Measurements from ENCODE around the gene MTA3.
"Not testable (repeated sequence)": the region's sequence is repeated elsewhere in the genome, so short reads cannot be mapped to it uniquely, and the experiment has no call there.

Gene MTA3

DNA sequence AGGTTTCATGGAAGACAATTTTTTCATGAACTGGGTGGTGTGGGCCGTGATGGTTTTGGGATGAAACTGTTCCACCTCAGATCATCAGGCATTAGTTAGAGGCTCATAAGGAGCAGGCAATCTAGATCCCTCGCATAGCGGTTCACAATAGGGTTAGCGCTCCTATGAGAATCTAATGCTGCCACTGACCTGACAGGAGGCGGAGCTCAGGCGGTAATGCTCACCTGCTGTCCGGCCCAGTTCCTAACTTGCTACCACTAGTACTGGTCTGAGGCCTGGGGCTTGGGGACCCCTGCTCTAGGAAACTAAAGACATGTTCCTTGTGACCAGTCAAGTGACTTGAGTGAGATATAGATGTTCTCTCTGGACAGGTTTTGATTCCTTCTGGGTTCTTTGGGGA is 146.3 kb downstream of the MTA3 start:
- ATAC-seq (no peak), DNase-seq (no peak)
- no peak overlapping the region for H3K4me3 Mint-ChIP-seq
- H3K9me3 Mint-ChIP-seq: no peaks in the 10 kb centered on the region
- H3K27ac Mint-ChIP-seq: no peak overlapping the region
- H3K27me3 Mint-ChIP-seq: no peaks in the 10 kb centered on the region
- H3K4me1 Mint-ChIP-seq: no peaks in the 10 kb centered on the region

GRCh38 chr2:42721898-42722297 is 153.5 kb downstream of the MTA3 start:
- DNase-seq (no peak), ATAC-seq (no peak)
- Mint-ChIP-seq H3K4me1 (peaks cover 12% of the 10 kb centered on the region), H3K27me3 (no peaks in the 10 kb centered on the region), H3K27ac (no peak overlapping the region), H3K4me3 (no peak overlapping the region), H3K9me3 (no peaks in the 10 kb centered on the region)

DNA sequence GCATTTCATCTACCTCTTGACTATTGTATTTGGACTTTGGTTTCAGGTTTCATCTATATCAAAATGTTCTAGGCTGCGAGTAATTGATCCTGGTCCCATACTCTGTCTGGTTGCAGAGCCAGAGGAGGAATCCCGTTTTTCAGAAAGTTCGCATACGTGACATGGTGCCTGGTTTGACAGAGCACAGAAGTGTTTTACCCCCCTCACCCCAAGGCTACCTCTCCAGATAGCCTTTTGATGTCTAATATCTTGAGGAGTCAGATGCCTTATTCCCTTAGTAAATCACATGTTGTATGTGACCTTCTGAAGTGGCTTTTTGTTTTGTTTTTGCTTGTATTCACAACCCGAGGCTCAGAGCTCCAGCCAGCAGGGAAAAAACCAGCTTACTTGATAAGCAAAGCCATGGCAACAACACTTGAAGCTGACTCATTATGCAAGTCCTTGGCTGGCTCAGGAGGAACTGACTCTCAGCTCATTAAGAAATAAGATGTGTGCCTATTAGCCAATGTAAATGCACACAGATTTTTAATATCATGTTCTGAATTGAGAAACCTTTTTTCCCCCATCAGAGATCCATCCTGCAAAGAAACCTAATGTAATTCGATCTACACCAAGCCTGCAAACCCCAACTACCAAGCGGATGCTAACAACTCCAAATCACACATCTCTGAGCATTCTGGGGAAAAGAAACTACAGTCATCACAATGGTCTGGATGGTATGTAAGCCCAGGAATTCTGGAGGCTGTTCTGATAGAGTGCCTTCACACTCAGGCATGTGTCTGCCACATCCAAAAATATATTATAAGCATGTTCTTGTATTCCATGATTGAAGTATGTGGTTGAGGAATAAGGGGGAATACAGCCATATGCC is 154.1 kb downstream of the MTA3 start:
- Mint-ChIP-seq H3K9me3 (no peaks in the 10 kb centered on the region), H3K4me3 (no peak overlapping the region), H3K27me3 (no peaks in the 10 kb centered on the region), H3K27ac (peak overlapping the region in 1 of 2 donors; percentile 82), H3K4me1 (peaks cover 12% of the 10 kb centered on the region)
- DNase-seq (peak; percentile 26 to 68), ATAC-seq (peak; percentile 97)

GRCh38 chr2:42723465-42723864 is 155.0 kb downstream of the MTA3 start:
- Mint-ChIP-seq H3K27me3 (no peaks in the 10 kb centered on the region), H3K4me1 (peaks cover 12% of the 10 kb centered on the region), H3K9me3 (no peaks in the 10 kb centered on the region), H3K27ac (peak overlapping the region in 1 of 2 donors; percentile 21), H3K4me3 (no peak overlapping the region)
- ATAC-seq (no peak), DNase-seq (no peak)

GRCh38 chr2:42724886-42725285 is 156.5 kb downstream of the MTA3 start:
- no peak overlapping the region for H3K27ac Mint-ChIP-seq
- ATAC-seq (no peak), DNase-seq (no peak)
- H3K4me3 Mint-ChIP-seq: no peak overlapping the region
- peaks cover 12% of the 10 kb centered on the region for H3K4me1 Mint-ChIP-seq
- H3K27me3 Mint-ChIP-seq: no peaks in the 10 kb centered on the region
- H3K9me3 Mint-ChIP-seq: peaks cover 4 to 5% of the 10 kb centered on the region in 2 donors

DNA sequence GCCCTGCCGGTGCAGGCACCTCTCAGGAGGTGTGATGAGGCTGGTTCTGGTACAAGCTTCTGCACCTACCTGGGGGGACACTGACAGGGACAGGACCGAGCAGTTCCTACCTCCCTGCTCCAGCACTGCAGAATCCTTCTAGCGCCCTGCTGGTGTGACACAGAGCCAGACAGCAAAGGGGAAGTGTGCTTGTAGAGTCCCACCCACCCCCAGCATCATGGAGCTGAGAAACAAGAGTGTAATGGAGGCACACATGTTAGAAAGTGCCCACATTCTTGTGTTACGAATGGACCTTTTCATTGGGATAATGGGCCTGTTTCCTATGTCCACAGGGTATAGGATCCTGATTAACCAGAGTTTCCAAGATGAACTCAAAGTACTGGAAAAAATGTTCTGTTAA is 157.2 kb downstream of the MTA3 start:
- no peak overlapping the region for H3K27ac Mint-ChIP-seq
- H3K9me3 Mint-ChIP-seq: peaks cover 5 to 11% of the 10 kb centered on the region in 2 donors
- H3K27me3 Mint-ChIP-seq: no peaks in the 10 kb centered on the region
- ATAC-seq: no peak
- DNase-seq: no peak
- peaks cover 12% of the 10 kb centered on the region for H3K4me1 Mint-ChIP-seq
- no peak overlapping the region for H3K4me3 Mint-ChIP-seq

- Mint-ChIP-seq H3K27me3 (no peaks in the 10 kb centered on the region), H3K4me3 (no peak overlapping the region), H3K27ac (peak overlapping the region in 1 of 2 donors; percentile 55), H3K4me1 (peaks cover 12% of the 10 kb centered on the region), H3K9me3 (peaks cover 11% of the 10 kb centered on the region in 2 donors)
- no peak for ATAC-seq
- no peak for DNase-seq
Measured at GRCh38 chr2:42726680-42727079, 158.2 kb downstream of the MTA3 start.

- H3K27me3 Mint-ChIP-seq, DNase-seq, H3K4me3 Mint-ChIP-seq, H3K4me1 Mint-ChIP-seq, H3K27ac Mint-ChIP-seq, ATAC-seq: not testable (repeated sequence)
- peaks cover 35 to 47% of the 10 kb centered on the region in 2 donors for H3K9me3 Mint-ChIP-seq
Measured at GRCh38 chr2:42731316-42731715, 162.9 kb downstream of the MTA3 start.

GRCh38 chr2:42733852-42734251 is 165.4 kb downstream of the MTA3 start:
- Mint-ChIP-seq H3K9me3 (peaks cover 44 to 49% of the 10 kb centered on the region in 2 donors), H3K27me3 (no peaks in the 10 kb centered on the region), H3K27ac (no peak overlapping the region), H3K4me1 (no peaks in the 10 kb centered on the region), H3K4me3 (no peak overlapping the region)
- ATAC-seq: no peak
- no peak for DNase-seq

DNA sequence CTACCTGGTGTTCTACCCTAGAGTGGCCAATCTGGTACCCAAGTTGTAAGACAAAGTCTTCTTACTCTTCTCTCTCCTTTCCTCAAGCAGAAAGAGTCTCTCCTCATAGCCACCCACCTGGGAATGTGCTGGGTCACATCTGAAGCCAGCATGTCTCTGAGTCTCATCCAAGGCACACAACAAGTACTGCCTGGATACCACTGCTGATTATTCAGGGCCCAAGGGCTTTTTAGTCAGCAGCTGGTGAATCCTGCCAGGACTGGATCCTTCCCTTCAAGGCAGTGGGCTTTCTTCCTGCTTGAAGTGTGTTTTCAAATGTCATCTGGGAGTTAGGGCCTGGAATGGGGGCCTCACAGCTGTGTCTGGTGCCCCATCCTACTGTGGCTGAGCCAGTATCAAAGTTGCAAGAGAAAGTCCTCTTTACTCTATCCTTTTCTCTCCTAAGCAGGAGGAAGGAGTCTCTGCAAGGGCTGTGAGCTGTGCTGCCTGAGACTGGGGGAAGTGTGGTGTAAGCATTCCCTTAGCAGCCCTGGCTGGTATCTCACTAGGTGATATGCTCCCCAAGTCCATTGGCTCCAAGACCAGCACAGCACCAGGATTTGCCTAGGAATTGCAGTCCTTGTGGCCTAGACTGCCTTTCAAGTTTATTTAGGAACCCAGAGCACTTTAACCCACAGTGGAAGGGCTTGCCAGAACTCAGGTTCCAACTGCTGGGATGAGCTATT is 168.3 kb downstream of the MTA3 start:
- no peaks in the 10 kb centered on the region for H3K4me1 Mint-ChIP-seq
- H3K27me3 Mint-ChIP-seq: no peaks in the 10 kb centered on the region
- no peak overlapping the region for H3K4me3 Mint-ChIP-seq
- H3K9me3 Mint-ChIP-seq: peaks cover 37 to 38% of the 10 kb centered on the region in 2 donors
- no peak overlapping the region for H3K27ac Mint-ChIP-seq
- DNase-seq: no peak
- ATAC-seq: no peak

DNA sequence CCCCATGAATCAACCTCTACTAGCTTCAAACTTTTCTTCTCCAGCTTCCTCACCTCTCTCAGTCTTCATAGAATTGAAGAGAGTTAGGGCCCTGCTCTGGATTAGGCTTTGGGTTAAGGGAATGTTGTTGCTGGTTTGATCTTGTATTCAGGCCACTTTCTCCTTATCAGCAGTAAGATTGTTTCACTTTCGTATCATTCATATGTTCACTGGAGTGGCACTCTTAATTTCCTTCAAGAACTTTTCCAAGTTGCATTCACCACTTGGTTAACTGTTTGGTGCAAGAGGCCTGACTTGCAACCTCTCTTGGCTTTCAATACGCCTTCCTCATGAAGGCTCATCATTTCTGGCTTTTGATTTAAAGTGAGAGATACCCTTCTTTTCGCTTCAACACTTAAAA is 172.7 kb downstream of the MTA3 start:
- H3K4me1 Mint-ChIP-seq: no peaks in the 10 kb centered on the region
- DNase-seq (no peak), ATAC-seq (no peak)
- H3K4me3 Mint-ChIP-seq: no peak overlapping the region
- no peaks in the 10 kb centered on the region for H3K27me3 Mint-ChIP-seq
- H3K9me3 Mint-ChIP-seq: peaks cover 3 to 14% of the 10 kb centered on the region in 2 donors
- H3K27ac Mint-ChIP-seq: no peak overlapping the region

- Mint-ChIP-seq H3K4me3 (no peak overlapping the region), H3K27me3 (no peaks in the 10 kb centered on the region), H3K4me1 (no peaks in the 10 kb centered on the region), H3K27ac (no peak overlapping the region), H3K9me3 (peaks cover 0 to 6% of the 10 kb centered on the region in 2 donors)
- DNase-seq (no peak), ATAC-seq (no peak)
Measured at GRCh38 chr2:42742740-42743658, 174.6 kb downstream of the MTA3 start.

DNA sequence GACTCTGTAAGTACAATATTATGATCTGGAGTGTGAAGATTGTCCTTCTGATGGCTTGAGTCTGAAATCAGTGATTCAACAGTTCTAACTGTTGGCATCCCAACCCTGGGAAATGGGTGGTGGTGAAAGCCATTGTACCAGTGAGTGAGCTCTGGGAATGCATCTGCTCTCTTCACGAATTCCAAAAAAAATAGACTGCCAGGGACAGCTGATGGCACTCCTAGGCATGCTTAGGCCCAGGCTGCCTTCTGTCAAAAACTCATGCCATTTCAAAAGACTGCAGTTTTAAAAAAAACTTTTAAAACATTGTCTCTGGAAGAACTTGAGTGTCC is 175.2 kb downstream of the MTA3 start:
- Mint-ChIP-seq H3K27ac (no peak overlapping the region), H3K9me3 (peaks cover 0 to 4% of the 10 kb centered on the region in 2 donors), H3K27me3 (no peaks in the 10 kb centered on the region), H3K4me1 (no peaks in the 10 kb centered on the region), H3K4me3 (no peak overlapping the region)
- no peak for DNase-seq
- no peak for ATAC-seq

DNA sequence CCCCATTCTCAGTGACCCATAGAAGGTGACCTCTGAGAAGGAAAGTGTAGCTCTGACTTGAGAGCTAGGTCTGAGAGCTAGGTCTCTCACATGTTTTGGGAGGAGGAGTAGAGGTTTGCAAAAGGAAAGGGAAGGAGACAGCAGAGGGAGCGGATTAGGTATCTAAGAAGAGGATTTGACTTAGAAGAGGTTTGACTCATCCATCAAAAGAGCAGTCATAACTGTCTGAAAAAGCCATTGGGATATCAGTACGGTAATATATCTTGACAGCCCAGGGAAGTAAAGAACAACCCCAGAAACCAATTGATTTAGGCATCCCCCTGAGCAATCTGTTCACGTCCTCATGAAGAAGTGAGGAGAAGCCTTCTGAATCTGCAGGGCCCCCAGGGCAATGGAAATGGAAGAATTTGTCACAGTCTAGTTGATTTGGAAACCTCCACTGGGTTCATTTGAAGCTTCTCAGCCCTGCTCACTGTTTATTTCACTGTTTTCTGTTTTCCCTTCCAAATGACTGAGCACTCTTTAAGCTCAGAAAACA is 176.2 kb downstream of the MTA3 start:
- Mint-ChIP-seq H3K27me3 (no peaks in the 10 kb centered on the region), H3K9me3 (no peaks in the 10 kb centered on the region), H3K4me1 (no peaks in the 10 kb centered on the region), H3K27ac (no peak overlapping the region), H3K4me3 (no peak overlapping the region)
- ATAC-seq (no peak), DNase-seq (no peak)

DNA sequence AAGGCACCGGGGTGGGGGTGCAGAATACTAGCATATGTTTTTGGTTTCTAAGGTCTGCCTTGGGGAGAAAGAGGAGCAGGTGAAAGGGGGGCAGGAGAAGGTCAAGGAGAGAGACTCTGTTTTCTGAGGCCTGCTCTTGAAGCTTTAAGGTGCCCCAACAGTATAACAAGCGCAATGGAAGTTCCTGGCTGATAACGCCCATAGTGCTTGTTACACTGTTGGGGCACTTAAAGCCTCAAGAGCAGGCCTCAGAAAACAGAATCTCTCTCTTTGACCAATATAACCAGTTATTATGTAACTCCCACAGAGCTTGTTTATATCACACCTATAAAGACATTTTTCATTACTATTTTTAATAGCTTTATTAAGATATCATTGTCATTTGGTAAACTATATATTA is 179.0 kb downstream of the MTA3 start:
- Mint-ChIP-seq H3K4me3 (no peak overlapping the region), H3K9me3 (no peaks in the 10 kb centered on the region), H3K27ac (no peak overlapping the region), H3K4me1 (no peaks in the 10 kb centered on the region), H3K27me3 (no peaks in the 10 kb centered on the region)
- ATAC-seq (no peak), DNase-seq (no peak)
